Erythroblast (primary cell): ENCODE measurements around the gene SIAH3.

Source experiments
- GATA1 ChIP-seq: IDR thresholded peaks from 2 replicates; pipeline ENCODE4 v1.6.1; 2011; ENCODE audit warnings: low read depth, mild to moderate bottlenecking, control low read depth, low read length, moderate library complexity
- POLR2A ChIP-seq: IDR thresholded peaks from 2 replicates; pipeline ENCODE4 v1.6.1; 2011; ENCODE audit warnings: mild to moderate bottlenecking, low read length

GRCh38 chr13:45742985-45743384 lies 108.6 kb downstream of the SIAH3 start:
- TF ChIP-seq POLR2A (no peak), GATA1 (no peak)
